Measurements from ENCODE around the gene MRTFB. TPM values are rescaled to one million over a fixed set of nuclear protein-coding genes. Genes with fewer than 3 reads are reported as not detected.

Gene MRTFB
- total and polyA plus RNA-seq, 2 of the 13 experiments (the other 11 are each of a cell fraction or from before 2014, with no cell fraction given), result 11.4 to 14.0 TPM

DNA sequence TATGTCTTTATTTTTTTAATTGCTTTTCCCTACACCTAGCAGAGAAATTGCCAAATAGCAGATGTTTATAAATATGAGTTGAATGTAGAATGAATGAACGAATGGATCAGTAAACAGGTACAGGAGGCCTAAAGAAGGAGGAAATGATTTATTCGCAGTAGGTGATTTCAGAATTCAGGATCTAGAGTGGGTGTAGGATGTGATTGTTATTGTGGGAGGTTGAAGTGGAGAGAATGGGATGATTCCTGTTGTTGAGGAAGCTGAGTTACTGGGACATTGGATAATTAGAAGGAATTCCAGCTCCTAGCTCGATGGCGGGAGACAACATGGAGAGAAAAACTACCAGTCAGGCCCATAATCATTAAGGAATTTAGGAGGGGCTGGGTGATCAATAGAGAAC, 42.2 kb downstream of the MRTFB start:
- H3K9me3 ChIP-seq (ENCODE audit: low read length), result no peaks in the 10 kb centered on the region
- intact Hi-C loops (cut with micrococcal nuclease; ENCODE audit: unreplicated experiment) (no loop called here), in situ Hi-C loops (cut with HindIII; ENCODE audit: extremely low pct_ligation_motif_present, low pct_unique_long_range_greater_than_20kb) (no loop called here)
- H3K79me2 ChIP-seq (ENCODE audit: insufficient read depth, low read length), result peaks cover 23% of the 10 kb centered on the region
- ATAC-seq, result no peak
- H3K4me3 ChIP-seq (replicated peaks in 1 of 3; ENCODE audit: insufficient read depth in 1 of 3, low read depth in 2 of 3, low read length in 3 of 3), result no peak overlapping the region
- WGBS (ENCODE audit: low lambda C conversion rate), result 97% methylated on average over 4 of the region's 4 CpGs
- H3K27ac ChIP-seq (ENCODE audit: extremely low read length, insufficient read depth, low read length), result no peak overlapping the region
- ChIA-PET POLR2A (no interaction called here), CTCF (ENCODE audit: low intra/inter-chr PET ratio, low total read pairs) (no interaction called here)
- no peak for TF ChIP-seq MED8 (CRISPR knock-in tag; IDR thresholded peaks at IDR 0.05; ENCODE audit: insufficient replicate concordance)
- H3K4me1 ChIP-seq (ENCODE audit: insufficient read depth, low read length), result peaks cover 38% of the 10 kb centered on the region
- H3K36me3 ChIP-seq (replicated peaks in 1 of 2; ENCODE audit: control insufficient read depth in 1 of 2, insufficient read depth in 2 of 2, low read length in 2 of 2), result no peaks in the 10 kb centered on the region
- no peak overlapping the region for H3K9ac ChIP-seq (ENCODE audit: insufficient read depth, low read depth, low read length)
- no peak overlapping the region for H3K4me2 ChIP-seq (ENCODE audit: low read depth, low read length)
- no peaks in the 10 kb centered on the region for H3K27me3 ChIP-seq (ENCODE audit: control insufficient read depth in 1 of 2, insufficient read depth in 2 of 2, low read length in 2 of 2)
- FAIRE-seq, result no peak
- H4K20me1 ChIP-seq (ENCODE audit: insufficient read depth, low read length), result no peaks in the 10 kb centered on the region; the same call in 1 of the 2 replicates
- H2AFZ ChIP-seq (ENCODE audit: low read length), result no peak overlapping the region
- no TSS peak for BruUV-seq (replicated peaks)
- DNase-seq (ENCODE audit: low spot score), result no peak

DNA sequence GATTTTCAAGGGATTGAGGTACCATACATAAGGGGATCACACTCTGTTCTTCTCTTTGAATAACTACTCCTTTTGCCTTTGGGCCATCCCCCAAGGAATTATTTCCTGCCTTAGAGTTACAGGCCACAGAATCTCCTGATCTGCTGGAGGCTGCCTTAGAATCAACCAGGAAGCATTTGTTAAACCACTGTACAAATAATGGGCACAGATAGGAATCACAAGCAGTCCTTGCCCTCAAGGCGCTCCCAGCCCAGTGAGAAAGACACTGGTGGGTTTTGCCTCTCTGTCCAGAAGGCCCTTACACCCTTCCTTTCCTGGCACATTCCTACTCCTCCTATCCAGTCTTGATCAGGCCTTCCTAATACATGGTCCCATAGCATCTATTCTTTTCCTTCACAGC, 45.9 kb downstream of the MRTFB start:
- 90% methylated on average over 1 of the region's 1 CpG for WGBS (ENCODE audit: low lambda C conversion rate)
- ATAC-seq (no peak), DNase-seq (ENCODE audit: low spot score) (no peak), FAIRE-seq (no peak)
- in situ Hi-C loops (cut with HindIII; ENCODE audit: extremely low pct_ligation_motif_present, low pct_unique_long_range_greater_than_20kb), result no loop called here
- Histone ChIP-seq H3K27ac (ENCODE audit: extremely low read length, insufficient read depth, low read length) (no peak overlapping the region), H3K9me3 (ENCODE audit: low read length) (no peaks in the 10 kb centered on the region), H3K4me2 (ENCODE audit: low read depth, low read length) (no peak overlapping the region), H3K36me3 (replicated peaks in 1 of 2; ENCODE audit: control insufficient read depth in 1 of 2, insufficient read depth in 2 of 2, low read length in 2 of 2) (no peaks in the 10 kb centered on the region), H3K79me2 (ENCODE audit: insufficient read depth, low read length) (peaks cover 34% of the 10 kb centered on the region), H3K9ac (ENCODE audit: insufficient read depth, low read depth, low read length) (no peak overlapping the region), H3K27me3 (ENCODE audit: control insufficient read depth in 1 of 2, insufficient read depth in 2 of 2, low read length in 2 of 2) (no peaks in the 10 kb centered on the region), H3K4me1 (ENCODE audit: insufficient read depth, low read length) (peaks cover 8% of the 10 kb centered on the region), H4K20me1 (ENCODE audit: insufficient read depth, low read length) (no peaks in the 10 kb centered on the region; the same call in 1 of the 2 replicates), H3K4me3 (replicated peaks in 1 of 3; ENCODE audit: insufficient read depth in 1 of 3, low read depth in 2 of 3, low read length in 3 of 3) (no peak overlapping the region), H2AFZ (ENCODE audit: low read length) (no peak overlapping the region)
- ChIA-PET POLR2A (no interaction called here), CTCF (ENCODE audit: low intra/inter-chr PET ratio, low total read pairs) (no interaction called here)
- no TSS peak for BruUV-seq (replicated peaks)
- TF ChIP-seq, protein P1, sequence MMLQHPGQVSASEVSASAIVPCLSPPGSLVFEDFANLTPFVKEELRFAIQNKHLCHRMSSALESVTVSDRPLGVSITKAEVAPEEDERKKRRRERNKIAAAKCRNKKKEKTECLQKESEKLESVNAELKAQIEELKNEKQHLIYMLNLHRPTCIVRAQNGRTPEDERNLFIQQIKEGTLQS (CRISPR knock-in tag; IDR thresholded peaks at IDR 0.05), result no peak
- TF ChIP-seq NCOA2 (CRISPR knock-in tag; IDR thresholded peaks at IDR 0.05), result no peak
- TF ChIP-seq, protein P2, sequence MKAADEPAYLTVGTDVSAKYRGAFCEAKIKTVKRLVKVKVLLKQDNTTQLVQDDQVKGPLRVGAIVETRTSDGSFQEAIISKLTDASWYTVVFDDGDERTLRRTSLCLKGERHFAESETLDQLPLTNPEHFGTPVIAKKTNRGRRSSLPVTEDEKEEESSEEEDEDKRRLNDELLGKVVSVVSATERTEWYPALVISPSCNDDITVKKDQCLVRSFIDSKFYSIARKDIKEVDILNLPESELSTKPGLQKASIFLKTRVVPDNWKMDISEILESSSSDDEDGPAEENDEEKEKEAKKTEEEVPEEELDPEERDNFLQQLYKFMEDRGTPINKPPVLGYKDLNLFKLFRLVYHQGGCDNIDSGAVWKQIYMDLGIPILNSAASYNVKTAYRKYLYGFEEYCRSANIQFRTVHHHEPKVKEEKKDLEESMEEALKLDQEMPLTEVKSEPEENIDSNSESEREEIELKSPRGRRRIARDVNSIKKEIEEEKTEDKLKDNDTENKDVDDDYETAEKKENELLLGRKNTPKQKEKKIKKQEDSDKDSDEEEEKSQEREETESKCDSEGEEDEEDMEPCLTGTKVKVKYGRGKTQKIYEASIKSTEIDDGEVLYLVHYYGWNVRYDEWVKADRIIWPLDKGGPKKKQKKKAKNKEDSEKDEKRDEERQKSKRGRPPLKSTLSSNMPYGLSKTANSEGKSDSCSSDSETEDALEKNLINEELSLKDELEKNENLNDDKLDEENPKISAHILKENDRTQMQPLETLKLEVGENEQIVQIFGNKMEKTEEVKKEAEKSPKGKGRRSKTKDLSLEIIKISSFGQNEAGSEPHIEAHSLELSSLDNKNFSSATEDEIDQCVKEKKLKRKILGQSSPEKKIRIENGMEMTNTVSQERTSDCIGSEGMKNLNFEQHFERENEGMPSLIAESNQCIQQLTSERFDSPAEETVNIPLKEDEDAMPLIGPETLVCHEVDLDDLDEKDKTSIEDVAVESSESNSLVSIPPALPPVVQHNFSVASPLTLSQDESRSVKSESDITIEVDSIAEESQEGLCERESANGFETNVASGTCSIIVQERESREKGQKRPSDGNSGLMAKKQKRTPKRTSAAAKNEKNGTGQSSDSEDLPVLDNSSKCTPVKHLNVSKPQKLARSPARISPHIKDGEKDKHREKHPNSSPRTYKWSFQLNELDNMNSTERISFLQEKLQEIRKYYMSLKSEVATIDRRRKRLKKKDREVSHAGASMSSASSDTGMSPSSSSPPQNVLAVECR (CRISPR knock-in tag; IDR thresholded peaks at IDR 0.05; ENCODE audit: borderline replicate concordance), result no peak
- no peak for TF ChIP-seq CEBPB (IDR thresholded peaks at IDR 0.05; ENCODE audit: borderline replicate concordance, low read depth, low read length)
- no peak for TF ChIP-seq SRSF9 (IDR thresholded peaks at IDR 0.05; ENCODE audit: borderline replicate concordance, insufficient read depth, low read depth, low read length, poor library complexity, severe bottlenecking)
- no peak for TF ChIP-seq MAZ (IDR thresholded peaks at IDR 0.05; ENCODE audit: borderline replicate concordance, low read depth, low read length)
- TF ChIP-seq MAZ (CRISPR knock-in tag; IDR thresholded peaks at IDR 0.05; ENCODE audit: low read depth), result no peak
- TF ChIP-seq ZZZ3 (CRISPR knock-in tag; IDR thresholded peaks at IDR 0.05; ENCODE audit: borderline replicate concordance), result no peak
- TF ChIP-seq STAG1 (CRISPR knock-in tag; IDR thresholded peaks at IDR 0.05), result no peak
- intact Hi-C loops (cut with micrococcal nuclease; ENCODE audit: unreplicated experiment), result no loop called here

Measured in HepG2 (cell line).